Fibroblast of upper back skin (primary cell): Measurements from ENCODE around the gene ATP9B.
A peak's percentile ranks its signal among the peaks of the same experiment; 100 is the strongest.

Experiments used
- DNase-seq: peaks from one replicate; pipeline ENCODE4 v3.0.0-alpha.2; 2013

Gene ATP9B

GRCh38 chr18:79068937-79069716 lies at the start of gene ATP9B:
Gene ATP9B, plus strand, starts transcription at chr18:79069394. Its CDS starts 17 bp downstream, at chr18:79069411.
- peak; percentile 98 for DNase-seq

- DNase-seq = no peak
Observed at GRCh38 chr18:79019881-79020280, 49.3 kb upstream of the ATP9B start.

GRCh38 chr18:79022603-79023002 lies 46.6 kb upstream of the ATP9B start:
- DNase-seq = no peak

- no peak for DNase-seq
Observed at GRCh38 chr18:79026491-79026890, 42.7 kb upstream of the ATP9B start.

GRCh38 chr18:79030680-79031079 lies 38.5 kb upstream of the ATP9B start:
- no peak for DNase-seq

GRCh38 chr18:79042276-79042675 lies 26.9 kb upstream of the ATP9B start:
- DNase-seq = no peak

GRCh38 chr18:79043288-79043687 lies 25.9 kb upstream of the ATP9B start:
- DNase-seq = no peak

- DNase-seq = no peak
Observed at GRCh38 chr18:79046522-79046921, 22.7 kb upstream of the ATP9B start.

GRCh38 chr18:79047556-79048244 lies 21.5 kb upstream of the ATP9B start:
- DNase-seq = no peak

GRCh38 chr18:79048245-79048632 lies 21.0 kb upstream of the ATP9B start:
- DNase-seq = no peak

GRCh38 chr18:79049506-79049905 lies 19.7 kb upstream of the ATP9B start:
- DNase-seq = no peak

GRCh38 chr18:79050005-79050404 lies 19.2 kb upstream of the ATP9B start:
- no peak for DNase-seq

GRCh38 chr18:79056827-79057367 lies 12.3 kb upstream of the ATP9B start:
- DNase-seq = no peak

GRCh38 chr18:79058007-79058406 lies 11.2 kb upstream of the ATP9B start:
- no peak for DNase-seq

GRCh38 chr18:79062806-79063205 lies 6.4 kb upstream of the ATP9B start:
- no peak for DNase-seq

- no peak for DNase-seq
Observed at GRCh38 chr18:79064228-79064627, 5.0 kb upstream of the ATP9B start.

- no peak for DNase-seq
Observed at GRCh38 chr18:79065802-79066201, 3.4 kb upstream of the ATP9B start.

- no peak for DNase-seq
Observed at GRCh38 chr18:79067611-79068010, 1.6 kb upstream of the ATP9B start.

GRCh38 chr18:79068341-79068936 lies 755 bp upstream of the ATP9B start:
- peak; percentile 7 for DNase-seq

GRCh38 chr18:79069717-79070151 lies 540 bp downstream of the ATP9B start:
- DNase-seq = no peak

GRCh38 chr18:79070486-79070885 lies 1.3 kb downstream of the ATP9B start:
- DNase-seq = no peak

GRCh38 chr18:79071037-79071436 lies 1.8 kb downstream of the ATP9B start:
- DNase-seq = no peak

GRCh38 chr18:79071503-79072210 lies 2.5 kb downstream of the ATP9B start:
- DNase-seq = no peak
